ENCODE results near the gene DACT2. TPM values are rescaled to one million over a fixed set of nuclear protein-coding genes. Genes with fewer than 3 reads are reported as not detected.

DACT2 gene
- total RNA-seq, 6 experiments from 2014 or later, result 0.29 to 0.99 (median 0.86) TPM; not detected in 1

DNA sequence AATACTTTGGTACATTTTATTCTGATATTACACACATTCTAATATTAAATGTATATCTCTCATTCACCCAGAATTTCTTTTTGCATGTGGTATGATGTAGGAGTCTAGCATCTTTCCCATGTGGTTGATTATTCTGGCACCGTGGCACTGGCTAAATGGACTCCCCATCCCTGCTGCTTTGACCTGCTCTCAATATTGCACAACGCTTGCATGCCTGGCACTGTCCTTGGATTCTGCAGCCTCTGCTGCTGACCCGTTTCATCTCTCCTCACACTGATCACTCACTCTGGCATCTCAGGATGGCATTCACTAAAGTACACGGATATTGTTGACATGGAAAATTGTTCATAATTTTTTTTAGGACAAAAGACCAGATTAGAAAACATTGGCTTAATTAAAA lies 11.5 kb upstream of the DACT2 start:
- Histone ChIP-seq H3K4me3 (no peak overlapping the region), H3K27ac (no peak overlapping the region), H3K9me3 (no peaks in the 10 kb centered on the region), H3K36me3 (no peaks in the 10 kb centered on the region), H3K27me3 (no peaks in the 10 kb centered on the region), H3K4me1 (peaks cover 0 to 8% (median 0%) of the 10 kb centered on the region in 4 donors)
- 13% methylated on average over 4 of the region's 4 CpGs for WGBS (ENCODE audit: insufficient coverage, low coverage, low lambda C conversion rate, missing lambda C conversion rate)
- intact Hi-C loops (cut with DNase I), result no loop called here
- peak; percentile 79 to 91 (median 87) for ATAC-seq
- TF ChIP-seq POLR2A (IDR thresholded peaks at IDR 0.05), result no peak
- TF ChIP-seq, protein P1, sequence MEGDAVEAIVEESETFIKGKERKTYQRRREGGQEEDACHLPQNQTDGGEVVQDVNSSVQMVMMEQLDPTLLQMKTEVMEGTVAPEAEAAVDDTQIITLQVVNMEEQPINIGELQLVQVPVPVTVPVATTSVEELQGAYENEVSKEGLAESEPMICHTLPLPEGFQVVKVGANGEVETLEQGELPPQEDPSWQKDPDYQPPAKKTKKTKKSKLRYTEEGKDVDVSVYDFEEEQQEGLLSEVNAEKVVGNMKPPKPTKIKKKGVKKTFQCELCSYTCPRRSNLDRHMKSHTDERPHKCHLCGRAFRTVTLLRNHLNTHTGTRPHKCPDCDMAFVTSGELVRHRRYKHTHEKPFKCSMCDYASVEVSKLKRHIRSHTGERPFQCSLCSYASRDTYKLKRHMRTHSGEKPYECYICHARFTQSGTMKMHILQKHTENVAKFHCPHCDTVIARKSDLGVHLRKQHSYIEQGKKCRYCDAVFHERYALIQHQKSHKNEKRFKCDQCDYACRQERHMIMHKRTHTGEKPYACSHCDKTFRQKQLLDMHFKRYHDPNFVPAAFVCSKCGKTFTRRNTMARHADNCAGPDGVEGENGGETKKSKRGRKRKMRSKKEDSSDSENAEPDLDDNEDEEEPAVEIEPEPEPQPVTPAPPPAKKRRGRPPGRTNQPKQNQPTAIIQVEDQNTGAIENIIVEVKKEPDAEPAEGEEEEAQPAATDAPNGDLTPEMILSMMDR (IDR thresholded peaks at IDR 0.05), result no peak
- peak in 1 of 3 donors; percentile 75 for DNase-seq

- Histone ChIP-seq H3K27me3 (no peaks in the 10 kb centered on the region), H3K9me3 (no peaks in the 10 kb centered on the region), H3K4me3 (no peak overlapping the region), H3K4me1 (peaks cover 0 to 9% (median 0%) of the 10 kb centered on the region in 4 donors), H3K27ac (no peak overlapping the region), H3K36me3 (no peaks in the 10 kb centered on the region)
- intact Hi-C loops (cut with DNase I), result no loop called here
- DNase-seq (no peak), ATAC-seq (no peak)
- 83% methylated on average over 10 of the region's 10 CpGs for WGBS (ENCODE audit: insufficient coverage, low coverage, low lambda C conversion rate, missing lambda C conversion rate)
- TF ChIP-seq, protein P1 (IDR thresholded peaks at IDR 0.05), result no peak
- no peak for TF ChIP-seq POLR2A (IDR thresholded peaks at IDR 0.05)
Observed at GRCh38 chr6:168330403-168330802, 10.8 kb upstream of the DACT2 start.

DNA sequence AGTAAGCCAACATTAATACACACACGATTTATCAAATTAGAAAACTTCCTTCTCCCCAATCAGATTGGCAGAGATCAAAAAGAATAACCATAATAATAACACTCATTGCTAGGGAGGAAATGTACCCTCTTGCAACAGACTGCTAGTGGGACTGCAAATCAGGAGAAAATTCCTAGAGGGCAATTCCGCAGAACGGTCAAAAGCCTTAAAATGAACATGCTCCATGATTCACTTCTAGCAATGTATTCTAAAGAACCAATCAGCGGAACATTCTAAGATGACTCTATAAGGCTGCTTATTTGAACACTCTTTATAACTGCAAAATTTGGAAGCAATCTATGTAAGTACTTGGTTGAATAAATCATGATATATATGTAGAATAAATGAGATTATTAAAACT lies 8.5 kb upstream of the DACT2 start:
- no peak for DNase-seq
- 88% methylated on average over 4 of the region's 4 CpGs for WGBS (ENCODE audit: insufficient coverage, low coverage, low lambda C conversion rate, missing lambda C conversion rate)
- H3K27ac ChIP-seq, result no peak overlapping the region

DNA sequence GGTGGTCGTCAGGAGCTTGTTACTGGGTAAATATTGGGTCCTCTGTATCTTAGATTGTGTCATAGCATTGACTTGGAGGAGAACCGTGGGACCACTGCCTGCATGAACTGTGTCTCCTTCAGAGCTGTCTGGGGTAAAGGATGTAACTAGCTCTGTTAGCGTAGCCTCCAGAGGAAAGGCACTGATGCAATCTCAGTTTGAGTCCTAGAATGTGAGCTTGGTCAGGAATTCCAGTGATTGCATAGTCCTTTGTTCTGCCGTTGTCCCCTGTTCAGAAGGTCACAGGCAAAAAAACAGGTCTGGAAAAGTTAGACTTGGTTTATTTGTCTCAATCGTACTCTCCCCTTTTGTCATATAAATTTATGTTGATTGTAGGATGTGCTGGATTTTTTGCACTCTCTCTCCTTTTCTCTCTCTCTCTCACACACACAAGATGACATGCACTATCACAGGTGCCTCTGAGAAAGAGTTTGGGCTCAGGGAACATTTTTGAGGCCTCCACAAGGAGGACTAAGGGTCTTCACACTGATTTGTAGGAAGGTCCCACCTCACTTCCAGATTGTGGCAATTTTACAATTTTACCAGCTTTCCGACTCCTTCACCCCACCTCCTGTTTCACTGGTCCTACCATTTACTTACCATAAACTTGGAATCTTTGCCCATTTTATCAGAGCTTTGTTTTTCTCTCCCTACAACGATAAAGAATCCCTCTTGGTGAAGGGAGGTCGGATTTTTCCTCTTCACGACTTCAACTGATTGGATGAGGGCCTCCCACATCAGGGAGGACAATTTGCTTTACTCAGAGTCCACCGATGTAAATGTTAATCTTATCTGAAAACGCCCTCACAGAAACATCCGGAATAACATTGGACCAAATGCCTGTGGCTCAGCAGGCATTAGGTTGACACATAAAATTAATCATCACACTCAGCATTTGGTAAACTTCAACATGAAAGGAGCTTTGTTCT lies 7.0 kb upstream of the DACT2 start:
- no peak for TF ChIP-seq POLR2A (IDR thresholded peaks at IDR 0.05)
- TF ChIP-seq, protein P1 (IDR thresholded peaks at IDR 0.05), result no peak
- WGBS (ENCODE audit: insufficient coverage, low coverage, low lambda C conversion rate, missing lambda C conversion rate), result 24% methylated on average over 12 of the region's 12 CpGs
- no peak overlapping the region for H3K4me3 ChIP-seq
- H3K36me3 ChIP-seq, result no peaks in the 10 kb centered on the region
- intact Hi-C loops (cut with DNase I), result no loop called here
- ATAC-seq (peak; percentile 79 to 95 (median 88)), DNase-seq (no peak)
- H3K4me1 ChIP-seq, result peaks cover 0 to 9% (median 0%) of the 10 kb centered on the region in 4 donors
- peak overlapping the region in 1 of 3 donors; percentile 59 for H3K27ac ChIP-seq
- no peaks in the 10 kb centered on the region for H3K9me3 ChIP-seq
- H3K27me3 ChIP-seq, result no peaks in the 10 kb centered on the region

More for the DNA sequence above, 8.5 kb upstream of the DACT2 start:
- H3K36me3 ChIP-seq, result no peaks in the 10 kb centered on the region
- H3K27me3 ChIP-seq, result no peaks in the 10 kb centered on the region
- TF ChIP-seq, protein P1 (IDR thresholded peaks at IDR 0.05), result no peak
- no peak for TF ChIP-seq POLR2A (IDR thresholded peaks at IDR 0.05)
- no peak for ATAC-seq
- no peak overlapping the region for H3K4me3 ChIP-seq
- no peaks in the 10 kb centered on the region for H3K9me3 ChIP-seq
- intact Hi-C loops (cut with DNase I), result no loop called here
- H3K4me1 ChIP-seq, result peaks cover 0 to 9% (median 0%) of the 10 kb centered on the region in 4 donors

Data from right lobe of liver (tissue), 6 donors.